GM23338 (cell line): Measurements from ENCODE around the gene STK4. TPM values are rescaled to one million over a fixed set of nuclear protein-coding genes. Genes with fewer than 3 reads are reported as not detected.

Experiments
- ATAC-seq: fragments of 200-7000 bp; cut with Tn5 transposase; 3 replicates; pipeline ENCODE4 v1.9.1; 2020
- DNase-seq: peaks from one replicate; pipeline ENCODE4 v3.0.0-alpha.2; 2015; ENCODE audit warnings: low spot score
- H2AFZ ChIP-seq: fragments of 200-600 bp; sonication (generic); 2 replicates; pipeline ENCODE4 v1.8.0; 2016; ENCODE audit warnings: antibody characterized with exemption, mild to moderate bottlenecking, moderate library complexity
- H3F3A ChIP-seq: fragments of 200-600 bp; sonication (generic); replicated peaks from 2 replicates; pipeline ENCODE4 v1.8.0; 2017; ENCODE audit warnings: antibody characterized with exemption, mixed run types, low read depth
- H3K27ac ChIP-seq: fragments of 200-600 bp; sonication (generic); 2 replicates; pipeline ENCODE4 v1.6.1; 2016; ENCODE audit warnings: low read depth
- H3K27me3 ChIP-seq: fragments of 200-600 bp; sonication (generic); 2 replicates; pipeline ENCODE4 v1.8.0; 2016; ENCODE audit warnings: mild to moderate bottlenecking, mixed run types, moderate library complexity; ENCODE audit not compliant: insufficient read depth
- H3K36me3 ChIP-seq: fragments of 200-600 bp; sonication (generic); 2 replicates; pipeline ENCODE4 v1.8.0; 2016; ENCODE audit warnings: mild to moderate bottlenecking; ENCODE audit not compliant: insufficient read depth
- H3K4me1 ChIP-seq: fragments of 200-600 bp; sonication (generic); 2 replicates; pipeline ENCODE4 v1.8.0; 2016; ENCODE audit warnings: mild to moderate bottlenecking, moderate library complexity; ENCODE audit not compliant: insufficient read depth
- H3K4me2 ChIP-seq: fragments of 200-600 bp; sonication (generic); 2 replicates; pipeline ENCODE4 v1.7.1; 2017; ENCODE audit warnings: mixed run types
- H3K4me3 ChIP-seq: fragments of 200-600 bp; sonication (generic); 2 replicates; pipeline ENCODE4 v1.6.1; 2016; ENCODE audit warnings: mixed run types
- H3K79me2 ChIP-seq: fragments of 200-600 bp; sonication (generic); replicated peaks from 2 replicates; pipeline ENCODE4 v1.8.0; 2017; ENCODE audit warnings: mild to moderate bottlenecking; ENCODE audit not compliant: insufficient read depth
- H3K9me2 ChIP-seq: fragments of 200-600 bp; sonication (generic); 2 replicates; pipeline ENCODE4 v1.8.0; 2017; ENCODE audit not compliant: insufficient read depth
- H4K20me1 ChIP-seq: fragments of 200-600 bp; sonication (generic); replicated peaks from 2 replicates; pipeline ENCODE4 v1.8.0; 2017; ENCODE audit warnings: mild to moderate bottlenecking; ENCODE audit not compliant: insufficient read depth
- H3K27ac Mint-ChIP-seq: 2 replicates; pipeline ENCODE4 v1.8.0; 2020; ENCODE audit warnings: inconsistent platforms, mild to moderate bottlenecking, moderate library complexity, mixed read lengths
- H3K27me3 Mint-ChIP-seq: 3 replicates; pipeline ENCODE4 v1.8.0; 2022; ENCODE audit warnings: low read depth, mild to moderate bottlenecking, moderate library complexity, mixed read lengths, inconsistent platforms; ENCODE audit not compliant: insufficient read depth, poor library complexity
- H3K36me3 Mint-ChIP-seq: 3 replicates; pipeline ENCODE4 v1.8.0; 2021; ENCODE audit warnings: low read depth, mild to moderate bottlenecking, inconsistent platforms, moderate library complexity, mixed read lengths
- H3K4me1 Mint-ChIP-seq: 3 replicates; pipeline ENCODE4 v1.8.0; 2020; ENCODE audit warnings: mild to moderate bottlenecking, inconsistent platforms, mixed read lengths
- H3K4me3 Mint-ChIP-seq: 3 replicates; pipeline ENCODE4 v1.8.0; 2021; ENCODE audit warnings: moderate library complexity, mild to moderate bottlenecking, inconsistent platforms, mixed read lengths
- H3K9me3 Mint-ChIP-seq: 3 replicates; pipeline ENCODE4 v1.8.0; 2020; ENCODE audit warnings: moderate library complexity, mild to moderate bottlenecking, inconsistent platforms, mixed read lengths
- CREB1 ChIP-seq: fragments of 250-450 bp; sonication (Bioruptor Pico); IDR thresholded peaks from 2 replicates; pipeline ENCODE4 v1.5.0; 2020; ENCODE audit warnings: low read depth, mild to moderate bottlenecking, moderate library complexity
- ETS1 ChIP-seq: IDR thresholded peaks from 2 replicates; pipeline ENCODE4 v1.6.1; 2016; ENCODE audit warnings: antibody characterized with exemption
- EZH2phosphoT487 ChIP-seq: fragments of 200-600 bp; sonication (generic); IDR thresholded peaks from one replicate; pipeline ENCODE4 v1.8.1; 2018; ENCODE audit warnings: antibody characterized with exemption; ENCODE audit not compliant: unreplicated experiment
- JUNB ChIP-seq: IDR thresholded peaks from one replicate; pipeline ENCODE4 v1.6.1; 2016; ENCODE audit warnings: antibody characterized with exemption; ENCODE audit not compliant: unreplicated experiment
- POLR2AphosphoS5 ChIP-seq: IDR thresholded peaks from 2 replicates; pipeline ENCODE4 v1.6.1; 2016; ENCODE audit warnings: antibody characterized with exemption, low read depth
- REST ChIP-seq: IDR thresholded peaks from one replicate; pipeline ENCODE4 v1.6.1; 2018; ENCODE audit warnings: antibody characterized with exemption; ENCODE audit not compliant: unreplicated experiment
- STAT1 ChIP-seq: IDR thresholded peaks from one replicate; pipeline ENCODE4 v1.6.1; 2016; ENCODE audit warnings: antibody characterized with exemption; ENCODE audit not compliant: unreplicated experiment
- ZNF114 ChIP-seq: fragments of 250-450 bp; sonication (Bioruptor Pico); IDR thresholded peaks from 2 replicates; pipeline ENCODE4 v1.5.0; 2020; ENCODE audit warnings: mild to moderate bottlenecking, moderate library complexity
- ZNF331 ChIP-seq: fragments of 250-450 bp; sonication (Bioruptor Pico); IDR thresholded peaks from 2 replicates; pipeline ENCODE4 v1.5.0; 2020; ENCODE audit warnings: low read depth, mild to moderate bottlenecking, moderate library complexity
- polyA plus RNA-seq: library from polyadenylated mRNA; unstranded; fragments of >200 nt; fragmentation: Nextera tagmentation; extraction: Ambion mirVana; gene quantifications from 2 replicates; pipeline ENCODE4 v1.2.1, GENCODE V29; 2016
- total RNA-seq: library from RNA; depleted of rRNA; stranded (reverse); fragments of >200 nt; shearing (Covaris generic); gene quantifications from 2 replicates; pipeline ENCODE4 v1.2.3, GENCODE V29; 2014

STK4 gene
- total and polyA plus RNA-seq, 2 experiments from 2014 or later = 37.7 to 58.7 TPM

- peak overlapping the region; percentile 4; the same call in 1 of the 2 replicates for H3K4me2 ChIP-seq
- Mint-ChIP-seq H3K4me1 (peaks cover 33% of the 10 kb centered on the region), H3K9me3 (no peaks in the 10 kb centered on the region), H3K27me3 (no peaks in the 10 kb centered on the region), H3K27ac (peak overlapping the region; percentile 93), H3K4me3 (no peak overlapping the region), H3K36me3 (peaks cover 2% of the 10 kb centered on the region; the same call in 1 of the 3 replicates)
- DNase-seq (no peak), ATAC-seq (no peak)
- H2AFZ ChIP-seq = no peak overlapping the region
- no peak overlapping the region for H3K4me3 ChIP-seq
- H3F3A ChIP-seq = no peaks in the 10 kb centered on the region
- H3K27ac ChIP-seq = peak overlapping the region; percentile 77
- H3K9me2 ChIP-seq = no peaks in the 10 kb centered on the region
- H3K27me3 ChIP-seq = no peaks in the 10 kb centered on the region
- no peaks in the 10 kb centered on the region for H4K20me1 ChIP-seq
- no peaks in the 10 kb centered on the region for H3K36me3 ChIP-seq
- TF ChIP-seq JUNB = no peak
- TF ChIP-seq POLR2AphosphoS5 = no peak
- TF ChIP-seq STAT1 = no peak
- TF ChIP-seq CREB1 (CRISPR knock-in tag) = no peak
- H3K79me2 ChIP-seq = no peaks in the 10 kb centered on the region; the same call in 1 of the 2 replicates
- peaks cover 27% of the 10 kb centered on the region for H3K4me1 ChIP-seq
Measured at GRCh38 chr20:45017857-45018256, 51.5 kb downstream of the STK4 start.

GRCh38 chr20:45019027-45019761 is 52.9 kb downstream of the STK4 start:
- Histone ChIP-seq H4K20me1 (no peaks in the 10 kb centered on the region), H3K27ac (0 out of 2 replicates have a peak overlapping the region, but pooled peaks have one; percentile 9), H3K36me3 (no peaks in the 10 kb centered on the region), H3K4me1 (peaks cover 27% of the 10 kb centered on the region), H3F3A (no peaks in the 10 kb centered on the region), H3K4me3 (no peak overlapping the region), H3K4me2 (no peak overlapping the region), H3K79me2 (no peaks in the 10 kb centered on the region), H3K27me3 (no peaks in the 10 kb centered on the region), H2AFZ (no peak overlapping the region), H3K9me2 (no peaks in the 10 kb centered on the region)
- ATAC-seq (no peak), DNase-seq (no peak)
- TF ChIP-seq EZH2phosphoT487 (no peak), POLR2AphosphoS5 (no peak)
- Mint-ChIP-seq H3K4me1 (peaks cover 33% of the 10 kb centered on the region), H3K36me3 (peaks cover 2% of the 10 kb centered on the region; the same call in 1 of the 3 replicates), H3K27me3 (no peaks in the 10 kb centered on the region), H3K4me3 (no peak overlapping the region), H3K9me3 (no peaks in the 10 kb centered on the region), H3K27ac (peak overlapping the region; percentile 30; the same call in 1 of the 2 replicates)

GRCh38 chr20:45019762-45020123 is 53.4 kb downstream of the STK4 start:
- H3K4me1 Mint-ChIP-seq = peaks cover 33% of the 10 kb centered on the region
- DNase-seq (no peak), ATAC-seq (no peak)
- Histone ChIP-seq H3K27me3 (no peaks in the 10 kb centered on the region), H3K4me2 (no peak overlapping the region), H4K20me1 (no peaks in the 10 kb centered on the region), H3K4me1 (peaks cover 27% of the 10 kb centered on the region), H3K27ac (0 out of 2 replicates have a peak overlapping the region, but pooled peaks have one; percentile 9), H3F3A (no peaks in the 10 kb centered on the region), H3K79me2 (no peaks in the 10 kb centered on the region), H3K4me3 (no peak overlapping the region), H2AFZ (no peak overlapping the region), H3K36me3 (no peaks in the 10 kb centered on the region), H3K9me2 (no peaks in the 10 kb centered on the region)
- H3K9me3 Mint-ChIP-seq = no peaks in the 10 kb centered on the region
- no peaks in the 10 kb centered on the region for H3K27me3 Mint-ChIP-seq
- H3K4me3 Mint-ChIP-seq = no peak overlapping the region
- H3K36me3 Mint-ChIP-seq = peaks cover 2% of the 10 kb centered on the region; the same call in 1 of the 3 replicates
- H3K27ac Mint-ChIP-seq = peak overlapping the region; percentile 30
- no peak for TF ChIP-seq ETS1
- no peak for TF ChIP-seq CREB1 (CRISPR knock-in tag)
- peak; percentile 47 for TF ChIP-seq REST
- no peak for TF ChIP-seq ZNF331 (CRISPR knock-in tag)
- TF ChIP-seq ZNF114 (CRISPR knock-in tag) = no peak
- TF ChIP-seq POLR2AphosphoS5 = no peak
- no peak for TF ChIP-seq EZH2phosphoT487
